ENCODE measurements around the gene ITGA3. TPM values are rescaled to one million over a fixed set of nuclear protein-coding genes. Genes with fewer than 3 reads are reported as not detected.

Gene ITGA3
- total and polyA plus RNA-seq, 4 donors: 23.4 to 34.4 (median 25.9) TPM

GRCh38 chr17:50075446-50076032 lies 19.6 kb downstream of the ITGA3 start:
- Histone ChIP-seq H3K4me1 (ENCODE audit: control insufficient read depth, insufficient read depth, low read length) (peaks cover 9% of the 10 kb centered on the region), H3K27me3 (ENCODE audit: control insufficient read depth, insufficient read depth, low read length) (peaks cover 6% of the 10 kb centered on the region), H3K36me3 (ENCODE audit: control insufficient read depth, insufficient read depth, low read length) (peaks cover 72% of the 10 kb centered on the region), H3K4me3 (ENCODE audit: low read depth, low read length) (no peak overlapping the region), H3K9me3 (ENCODE audit: control insufficient read depth, insufficient read depth, low read length) (no peaks in the 10 kb centered on the region), H3K27ac (ENCODE audit: low read depth, low read length) (no peak overlapping the region)
- no peak for DNase-seq (ENCODE audit: low read depth in 4 of 6, low spot score in 6 of 6)
- WGBS (ENCODE audit: insufficient coverage): 95% methylated on average over 16 of the region's 16 CpGs

GRCh38 chr17:50076221-50076590 lies 20.3 kb downstream of the ITGA3 start:
- no peak for DNase-seq (ENCODE audit: low read depth in 4 of 6, low spot score in 6 of 6)
- WGBS (ENCODE audit: insufficient coverage): 67% methylated on average over 9 of the region's 16 CpGs
- no peaks in the 10 kb centered on the region for H3K9me3 ChIP-seq (ENCODE audit: control insufficient read depth, insufficient read depth, low read length)
- peaks cover 9% of the 10 kb centered on the region for H3K4me1 ChIP-seq (ENCODE audit: control insufficient read depth, insufficient read depth, low read length)
- no peak overlapping the region for H3K4me3 ChIP-seq (ENCODE audit: low read depth, low read length)
- peaks cover 70% of the 10 kb centered on the region for H3K36me3 ChIP-seq (ENCODE audit: control insufficient read depth, insufficient read depth, low read length)
- H3K27me3 ChIP-seq (ENCODE audit: control insufficient read depth, insufficient read depth, low read length): peaks cover 6% of the 10 kb centered on the region
- H3K27ac ChIP-seq (ENCODE audit: low read depth, low read length): no peak overlapping the region

GRCh38 chr17:50076591-50077235 lies 20.8 kb downstream of the ITGA3 start:
- Histone ChIP-seq H3K9me3 (ENCODE audit: control insufficient read depth, insufficient read depth, low read length) (no peaks in the 10 kb centered on the region), H3K27ac (ENCODE audit: low read depth, low read length) (no peak overlapping the region), H3K27me3 (ENCODE audit: control insufficient read depth, insufficient read depth, low read length) (peaks cover 6% of the 10 kb centered on the region), H3K4me1 (ENCODE audit: control insufficient read depth, insufficient read depth, low read length) (peaks cover 9% of the 10 kb centered on the region), H3K36me3 (ENCODE audit: control insufficient read depth, insufficient read depth, low read length) (peaks cover 67% of the 10 kb centered on the region), H3K4me3 (ENCODE audit: low read depth, low read length) (no peak overlapping the region)
- no peak for DNase-seq (ENCODE audit: low read depth in 4 of 6, low spot score in 6 of 6)
- WGBS (ENCODE audit: insufficient coverage): 32% methylated on average over 38 of the region's 39 CpGs

- H3K4me3 ChIP-seq (ENCODE audit: low read depth, low read length): no peak overlapping the region
- peaks cover 66% of the 10 kb centered on the region for H3K36me3 ChIP-seq (ENCODE audit: control insufficient read depth, insufficient read depth, low read length)
- WGBS (ENCODE audit: insufficient coverage): 100% methylated on average over 2 of the region's 4 CpGs
- H3K9me3 ChIP-seq (ENCODE audit: control insufficient read depth, insufficient read depth, low read length): no peaks in the 10 kb centered on the region
- no peak for DNase-seq (ENCODE audit: low read depth in 4 of 6, low spot score in 6 of 6)
- H3K4me1 ChIP-seq (ENCODE audit: control insufficient read depth, insufficient read depth, low read length): peaks cover 9% of the 10 kb centered on the region
- peaks cover 6% of the 10 kb centered on the region for H3K27me3 ChIP-seq (ENCODE audit: control insufficient read depth, insufficient read depth, low read length)
- no peak overlapping the region for H3K27ac ChIP-seq (ENCODE audit: low read depth, low read length)
These were observed 22.5 kb downstream of the ITGA3 start for GRCh38 chr17:50078430-50078829.

- Histone ChIP-seq H3K27me3 (ENCODE audit: control insufficient read depth, insufficient read depth, low read length) (peaks cover 6% of the 10 kb centered on the region), H3K4me3 (ENCODE audit: low read depth, low read length) (no peak overlapping the region), H3K36me3 (ENCODE audit: control insufficient read depth, insufficient read depth, low read length) (peaks cover 58% of the 10 kb centered on the region), H3K27ac (ENCODE audit: low read depth, low read length) (no peak overlapping the region), H3K9me3 (ENCODE audit: control insufficient read depth, insufficient read depth, low read length) (no peaks in the 10 kb centered on the region), H3K4me1 (ENCODE audit: control insufficient read depth, insufficient read depth, low read length) (peaks cover 9% of the 10 kb centered on the region)
- DNase-seq (ENCODE audit: low read depth in 4 of 6, low spot score in 6 of 6): no peak
- WGBS (ENCODE audit: insufficient coverage): 77% methylated on average over 11 of the region's 12 CpGs
These were observed 23.6 kb downstream of the ITGA3 start for GRCh38 chr17:50079334-50080095.

GRCh38 chr17:50080096-50080480 lies 24.2 kb downstream of the ITGA3 start:
- Histone ChIP-seq H3K27ac (ENCODE audit: low read depth, low read length) (no peak overlapping the region), H3K36me3 (ENCODE audit: control insufficient read depth, insufficient read depth, low read length) (peaks cover 58% of the 10 kb centered on the region), H3K27me3 (ENCODE audit: control insufficient read depth, insufficient read depth, low read length) (peaks cover 6% of the 10 kb centered on the region), H3K4me1 (ENCODE audit: control insufficient read depth, insufficient read depth, low read length) (peaks cover 9% of the 10 kb centered on the region), H3K4me3 (ENCODE audit: low read depth, low read length) (no peak overlapping the region), H3K9me3 (ENCODE audit: control insufficient read depth, insufficient read depth, low read length) (no peaks in the 10 kb centered on the region)
- 74% methylated on average over 9 of the region's 11 CpGs for WGBS (ENCODE audit: insufficient coverage)
- DNase-seq (ENCODE audit: low read depth in 4 of 6, low spot score in 6 of 6): no peak

GRCh38 chr17:50080827-50081226 lies 24.9 kb downstream of the ITGA3 start:
- peaks cover 6% of the 10 kb centered on the region for H3K27me3 ChIP-seq (ENCODE audit: control insufficient read depth, insufficient read depth, low read length)
- WGBS (ENCODE audit: insufficient coverage): 83% methylated on average over 6 of the region's 7 CpGs
- no peak for DNase-seq (ENCODE audit: low read depth in 4 of 6, low spot score in 6 of 6)
- H3K4me1 ChIP-seq (ENCODE audit: control insufficient read depth, insufficient read depth, low read length): peaks cover 9% of the 10 kb centered on the region
- peaks cover 52% of the 10 kb centered on the region for H3K36me3 ChIP-seq (ENCODE audit: control insufficient read depth, insufficient read depth, low read length)
- H3K4me3 ChIP-seq (ENCODE audit: low read depth, low read length): no peak overlapping the region
- no peaks in the 10 kb centered on the region for H3K9me3 ChIP-seq (ENCODE audit: control insufficient read depth, insufficient read depth, low read length)
- H3K27ac ChIP-seq (ENCODE audit: low read depth, low read length): no peak overlapping the region

- Histone ChIP-seq H3K27me3 (ENCODE audit: control insufficient read depth, insufficient read depth, low read length) (peaks cover 5% of the 10 kb centered on the region), H3K4me3 (ENCODE audit: low read depth, low read length) (no peak overlapping the region), H3K9me3 (ENCODE audit: control insufficient read depth, insufficient read depth, low read length) (no peaks in the 10 kb centered on the region), H3K27ac (ENCODE audit: low read depth, low read length) (no peak overlapping the region), H3K4me1 (ENCODE audit: control insufficient read depth, insufficient read depth, low read length) (peaks cover 5% of the 10 kb centered on the region), H3K36me3 (ENCODE audit: control insufficient read depth, insufficient read depth, low read length) (peaks cover 44% of the 10 kb centered on the region)
- 90% methylated on average over 2 of the region's 5 CpGs for WGBS (ENCODE audit: insufficient coverage)
- no peak for DNase-seq (ENCODE audit: low read depth in 4 of 6, low spot score in 6 of 6)
These were observed 25.8 kb downstream of the ITGA3 start for GRCh38 chr17:50081757-50082156.

- WGBS (ENCODE audit: insufficient coverage): 41% methylated on average over 9 of the region's 10 CpGs
- no peaks in the 10 kb centered on the region for H3K4me1 ChIP-seq (ENCODE audit: control insufficient read depth, insufficient read depth, low read length)
- peak in 4 of 6 donors; percentile 9 to 71 (median 39) for DNase-seq (ENCODE audit: low read depth in 4 of 6, low spot score in 6 of 6)
- no peaks in the 10 kb centered on the region for H3K9me3 ChIP-seq (ENCODE audit: control insufficient read depth, insufficient read depth, low read length)
- H3K27ac ChIP-seq (ENCODE audit: low read depth, low read length): no peak overlapping the region
- H3K36me3 ChIP-seq (ENCODE audit: control insufficient read depth, insufficient read depth, low read length): peaks cover 34% of the 10 kb centered on the region
- no peaks in the 10 kb centered on the region for H3K27me3 ChIP-seq (ENCODE audit: control insufficient read depth, insufficient read depth, low read length)
- no peak overlapping the region for H3K4me3 ChIP-seq (ENCODE audit: low read depth, low read length)
These were observed 31.5 kb downstream of the ITGA3 start for GRCh38 chr17:50087246-50087911.

Data from spinal cord (tissue), 10 donors.